Uterus (tissue), 4 donors: ENCODE data around the gene SSBP4. TPM values are rescaled to one million over a fixed set of nuclear protein-coding genes. Genes with fewer than 3 reads are reported as not detected.

Experiments
- DNase-seq, 2 donors: peaks; one replicate each; pipeline ENCODE4 v3.0.0-alpha.2; 2019 to 2020
- H3K27ac ChIP-seq, 2 donors: fragments of 200-600 bp; sonication (generic); 1 replicate in 1 of 2; 2 replicates in 1 of 2; pipeline ENCODE4 v1.5.1; 2016 to 2018
- H3K27me3 ChIP-seq, 2 donors: fragments of 200-600 bp; sonication (generic); one replicate each; pipeline ENCODE4 v1.5.1; 2018 to 2019; ENCODE audit warnings: control low read depth in 1 of 2
- H3K36me3 ChIP-seq, 2 donors: fragments of 200-600 bp; sonication (generic); one replicate each; pipeline ENCODE4 v1.5.1; 2019; ENCODE audit warnings: control low read depth in 1 of 2
- H3K4me1 ChIP-seq, 2 donors: fragments of 200-600 bp; sonication (generic); one replicate each; pipeline ENCODE4 v1.5.1; 2018 to 2019; ENCODE audit warnings: control low read depth in 1 of 2
- H3K4me3 ChIP-seq, 2 donors: fragments of 200-600 bp; sonication (generic); 1 replicate in 1 of 2; 2 replicates in 1 of 2; pipeline ENCODE4 v1.5.1; 2018 to 2019; ENCODE audit warnings: mild to moderate bottlenecking in 1 of 2
- H3K9me3 ChIP-seq, 2 donors: fragments of 200-600 bp; sonication (generic); one replicate each; pipeline ENCODE4 v1.5.1; 2019; ENCODE audit warnings: control low read depth in 1 of 2
- POLR2A ChIP-seq, 2 donors: fragments of 450-650 bp; IDR thresholded peaks; one replicate each; pipeline ENCODE4 v1.6.1; 2016; ENCODE audit warnings: antibody characterized with exemption in 2 of 2, mild to moderate bottlenecking in 1 of 2, moderate library complexity in 1 of 2
- intact Hi-C: fragments of 100-400 bp; cut with DNase I; formaldehyde crosslinking; loops from one replicate; pipeline ENCODE4 v1.15.1; 2023; ENCODE audit warnings: low total_unique reads
- total RNA-seq, 4 donors: library from RNA; depleted of rRNA in 3 of 4; stranded (reverse); fragments of >200 nt in 3 of 4; gene quantifications; one replicate each; pipeline versions ENCODE4 v1.1.0 to v1.2.4, GENCODE V29; 2014 to 2023
- TF ChIP-seq, protein P1 (sequence below), 4 experiments: fragments of 200-600 bp in 2 of 4; fragments of 450-650 bp in 2 of 4; sonication (generic) in 2 of 4; IDR thresholded peaks; one replicate each; pipeline ENCODE4 v1.5.1; 2016 to 2019; ENCODE audit warnings: antibody characterized with exemption in 4 of 4, mild to moderate bottlenecking in 2 of 4, moderate library complexity in 1 of 4
- donor health status: DM: yes; HTN: yes; CAD: no.

SSBP4 gene
- total RNA-seq, 4 donors from 2014 or later, result 23.6 to 105 (median 54.8) TPM

DNA sequence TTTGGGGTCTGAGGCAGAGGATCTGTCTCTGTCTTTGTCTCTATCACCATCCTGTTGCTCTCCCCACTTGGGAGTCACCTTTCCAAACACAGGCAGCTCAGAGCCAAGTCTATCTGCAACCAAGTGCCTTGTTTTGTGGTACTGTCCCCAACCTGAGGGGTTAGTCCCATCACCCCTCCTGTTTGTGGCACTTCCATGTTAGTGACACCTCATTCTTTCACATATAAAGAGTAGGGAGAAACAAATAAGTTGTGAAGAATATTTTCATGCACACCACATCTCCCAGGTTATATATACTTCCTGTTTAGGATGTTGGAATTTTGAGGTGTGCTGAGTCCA, 29.5 kb upstream of the SSBP4 start:
- Histone ChIP-seq H3K27ac (no peak overlapping the region), H3K4me3 (no peak overlapping the region), H3K4me1 (peaks cover 0 to 9% of the 10 kb centered on the region in 2 donors), H3K36me3 (no peaks in the 10 kb centered on the region), H3K9me3 (no peaks in the 10 kb centered on the region), H3K27me3 (no peaks in the 10 kb centered on the region)
- no peak for DNase-seq
- intact Hi-C loops, result no loop called here
- TF ChIP-seq, protein P1, sequence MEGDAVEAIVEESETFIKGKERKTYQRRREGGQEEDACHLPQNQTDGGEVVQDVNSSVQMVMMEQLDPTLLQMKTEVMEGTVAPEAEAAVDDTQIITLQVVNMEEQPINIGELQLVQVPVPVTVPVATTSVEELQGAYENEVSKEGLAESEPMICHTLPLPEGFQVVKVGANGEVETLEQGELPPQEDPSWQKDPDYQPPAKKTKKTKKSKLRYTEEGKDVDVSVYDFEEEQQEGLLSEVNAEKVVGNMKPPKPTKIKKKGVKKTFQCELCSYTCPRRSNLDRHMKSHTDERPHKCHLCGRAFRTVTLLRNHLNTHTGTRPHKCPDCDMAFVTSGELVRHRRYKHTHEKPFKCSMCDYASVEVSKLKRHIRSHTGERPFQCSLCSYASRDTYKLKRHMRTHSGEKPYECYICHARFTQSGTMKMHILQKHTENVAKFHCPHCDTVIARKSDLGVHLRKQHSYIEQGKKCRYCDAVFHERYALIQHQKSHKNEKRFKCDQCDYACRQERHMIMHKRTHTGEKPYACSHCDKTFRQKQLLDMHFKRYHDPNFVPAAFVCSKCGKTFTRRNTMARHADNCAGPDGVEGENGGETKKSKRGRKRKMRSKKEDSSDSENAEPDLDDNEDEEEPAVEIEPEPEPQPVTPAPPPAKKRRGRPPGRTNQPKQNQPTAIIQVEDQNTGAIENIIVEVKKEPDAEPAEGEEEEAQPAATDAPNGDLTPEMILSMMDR (IDR thresholded peaks at IDR 0.05), result no peak
- TF ChIP-seq POLR2A (IDR thresholded peaks at IDR 0.05), result no peak

- no peaks in the 10 kb centered on the region for H3K27me3 ChIP-seq
- no peak overlapping the region for H3K27ac ChIP-seq
- no peak for DNase-seq
- intact Hi-C loops, result no loop called here
- H3K4me1 ChIP-seq, result peaks cover 0 to 9% of the 10 kb centered on the region in 2 donors
- H3K36me3 ChIP-seq, result no peaks in the 10 kb centered on the region
- no peak overlapping the region for H3K4me3 ChIP-seq
- no peaks in the 10 kb centered on the region for H3K9me3 ChIP-seq
- no peak for TF ChIP-seq POLR2A (IDR thresholded peaks at IDR 0.05)
- TF ChIP-seq, protein P1 (IDR thresholded peaks at IDR 0.05), result no peak
These were observed 28.9 kb upstream of the SSBP4 start for GRCh38 chr19:18390065-18390907.

GRCh38 chr19:18391509-18392075, 27.6 kb upstream of the SSBP4 start:
- no peak for DNase-seq
- Histone ChIP-seq H3K36me3 (no peaks in the 10 kb centered on the region), H3K27ac (no peak overlapping the region), H3K4me1 (peaks cover 0 to 9% of the 10 kb centered on the region in 2 donors), H3K4me3 (no peak overlapping the region), H3K9me3 (no peaks in the 10 kb centered on the region), H3K27me3 (no peaks in the 10 kb centered on the region)
- intact Hi-C loops, result no loop called here
- TF ChIP-seq, protein P1 (IDR thresholded peaks at IDR 0.05), result no peak
- TF ChIP-seq POLR2A (IDR thresholded peaks at IDR 0.05), result no peak

DNA sequence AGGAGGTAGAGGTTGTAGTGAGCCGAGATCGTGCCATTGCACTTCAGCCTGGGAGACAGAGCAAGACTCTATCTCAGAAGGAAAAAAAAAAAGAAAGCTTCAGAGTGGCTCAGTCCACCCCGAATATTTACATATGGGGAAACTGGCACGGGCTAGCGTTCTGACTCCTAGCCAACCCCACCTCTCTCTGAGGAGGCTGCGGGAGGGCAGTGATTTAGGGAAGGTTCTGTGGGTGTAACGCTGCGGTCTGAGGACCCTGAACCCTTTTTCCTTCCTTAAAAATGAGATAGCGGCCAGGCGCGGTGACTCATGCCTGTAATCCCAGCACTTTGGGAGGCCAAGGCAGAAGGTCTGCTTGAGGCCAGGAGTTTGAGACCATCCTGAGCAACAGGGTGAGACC, 26.8 kb upstream of the SSBP4 start:
- Histone ChIP-seq H3K4me1 (peaks cover 0 to 9% of the 10 kb centered on the region in 2 donors), H3K27me3 (peaks cover 5% of the 10 kb centered on the region in 2 donors), H3K36me3 (no peaks in the 10 kb centered on the region), H3K4me3 (no peak overlapping the region), H3K27ac (no peak overlapping the region), H3K9me3 (no peaks in the 10 kb centered on the region)
- TF ChIP-seq, protein P1 (IDR thresholded peaks at IDR 0.05), result no peak
- no peak for TF ChIP-seq POLR2A (IDR thresholded peaks at IDR 0.05)
- intact Hi-C loops, result no loop called here
- no peak for DNase-seq

DNA sequence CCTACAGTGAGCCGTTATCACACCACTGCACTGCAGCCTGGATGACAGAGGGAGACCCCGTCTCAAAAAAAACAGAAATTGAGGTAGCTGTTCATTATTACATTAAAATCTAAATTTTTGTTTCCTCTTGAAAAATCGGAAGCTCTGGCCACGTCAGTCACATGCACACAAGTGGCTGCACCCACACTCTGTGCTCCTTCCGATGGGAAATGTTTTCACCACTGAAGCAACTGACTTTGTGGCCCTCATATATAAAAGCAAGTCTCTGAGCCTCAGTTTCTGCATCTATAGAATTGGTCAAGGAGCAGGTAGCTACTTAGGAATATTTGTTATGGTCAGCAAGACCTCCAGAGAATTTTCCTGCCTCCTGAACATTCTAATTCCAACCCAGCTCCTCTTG, 26.3 kb upstream of the SSBP4 start:
- no peak for DNase-seq
- no peak overlapping the region for H3K27ac ChIP-seq
- TF ChIP-seq, protein P1 (IDR thresholded peaks at IDR 0.05), result no peak
- TF ChIP-seq POLR2A (IDR thresholded peaks at IDR 0.05), result no peak
- intact Hi-C loops, result no loop called here
- no peaks in the 10 kb centered on the region for H3K9me3 ChIP-seq
- H3K4me3 ChIP-seq, result no peak overlapping the region
- H3K36me3 ChIP-seq, result no peaks in the 10 kb centered on the region
- H3K4me1 ChIP-seq, result peaks cover 0 to 8% of the 10 kb centered on the region in 2 donors
- peaks cover 6% of the 10 kb centered on the region in 2 donors for H3K27me3 ChIP-seq
